HEK293T (cell line): Measurements from ENCODE around the gene INO80B.

Experiments used
- ARNT ChIP-seq: fragments of 450-650 bp; IDR thresholded peaks from 2 replicates; pipeline ENCODE4 v1.6.1; 2017; ENCODE audit warnings: mild to moderate bottlenecking
- BHLHE40 ChIP-seq: fragments of 450-650 bp; IDR thresholded peaks from 2 replicates; pipeline ENCODE4 v1.6.1; 2016; ENCODE audit warnings: mild to moderate bottlenecking, moderate library complexity, borderline replicate concordance
- FOXA1 ChIP-seq: fragments of 450-650 bp; IDR thresholded peaks from 2 replicates; pipeline ENCODE4 v1.6.1; 2016; ENCODE audit warnings: mild to moderate bottlenecking
- FOXK2 ChIP-seq: fragments of 450-650 bp; IDR thresholded peaks from 2 replicates; pipeline ENCODE4 v1.6.1; 2016; ENCODE audit warnings: mild to moderate bottlenecking
- NFRKB ChIP-seq: fragments of 450-650 bp; IDR thresholded peaks from 2 replicates; pipeline ENCODE4 v1.6.1; 2016; ENCODE audit warnings: mild to moderate bottlenecking, moderate library complexity
- TARDBP ChIP-seq: fragments of 450-650 bp; IDR thresholded peaks from 2 replicates; pipeline ENCODE4 v1.6.1; 2016

GRCh38 chr2:74424139-74424992 is 30.5 kb upstream of the INO80B start:
- no peak for TF ChIP-seq BHLHE40
- no peak for TF ChIP-seq FOXK2
- no peak for TF ChIP-seq FOXA1
- no peak for TF ChIP-seq ARNT
- no peak for TF ChIP-seq NFRKB
- TF ChIP-seq TARDBP: no peak
